DMS53 treated with DMSO at 0.1 percent for 48 hours (cell line): ENCODE data around the gene LSM14B.
"Not testable (repeated sequence)": the region's sequence is repeated elsewhere in the genome, so short reads cannot be mapped to it uniquely, and the experiment has no call there.

Experiments used
- DNase-seq: peaks from one replicate; lab custom pipeline; 2025; ENCODE audit not compliant: unreplicated experiment; lab: John Stamatoyannopoulos, UW

The LSM14B gene

GRCh38 chr20:62145688-62146018 is 23.4 kb downstream of the LSM14B start:
- no peak for DNase-seq

GRCh38 chr20:62146019-62146755 is 23.9 kb downstream of the LSM14B start:
- DNase-seq: no peak

- no peak for DNase-seq
Observed at GRCh38 chr20:62147125-62147524, 24.9 kb downstream of the LSM14B start.

- DNase-seq: no peak
Observed at GRCh38 chr20:62147528-62147927, 25.3 kb downstream of the LSM14B start.

GRCh38 chr20:62148383-62148782 is 26.1 kb downstream of the LSM14B start:
- not testable (repeated sequence) for DNase-seq

GRCh38 chr20:62148908-62149314 is 26.6 kb downstream of the LSM14B start:
- no peak for DNase-seq

- DNase-seq: no peak
Observed at GRCh38 chr20:62149532-62150309, 27.4 kb downstream of the LSM14B start.

GRCh38 chr20:62150310-62150575 is 28.0 kb downstream of the LSM14B start:
- DNase-seq: no peak

- no peak for DNase-seq
Observed at GRCh38 chr20:62151225-62151624, 28.9 kb downstream of the LSM14B start.

GRCh38 chr20:62151835-62152364 is 29.6 kb downstream of the LSM14B start:
- DNase-seq: no peak

GRCh38 chr20:62155428-62156253 is 33.4 kb downstream of the LSM14B start:
- no peak for DNase-seq

- DNase-seq: no peak
Observed at GRCh38 chr20:62156254-62156556, 33.9 kb downstream of the LSM14B start.

- no peak for DNase-seq
Observed at GRCh38 chr20:62156592-62157386, 34.5 kb downstream of the LSM14B start.

- no peak for DNase-seq
Observed at GRCh38 chr20:62157387-62158087, 35.3 kb downstream of the LSM14B start.

GRCh38 chr20:62158088-62158400 is 35.8 kb downstream of the LSM14B start:
- DNase-seq: no peak

GRCh38 chr20:62158541-62158940 is 36.3 kb downstream of the LSM14B start:
- DNase-seq: no peak

GRCh38 chr20:62159052-62159451 is 36.8 kb downstream of the LSM14B start:
- no peak for DNase-seq

GRCh38 chr20:62159839-62160238 is 37.6 kb downstream of the LSM14B start:
- no peak for DNase-seq

- no peak for DNase-seq
Observed at GRCh38 chr20:62160253-62160652, 38.0 kb downstream of the LSM14B start.

GRCh38 chr20:62160876-62161275 is 38.6 kb downstream of the LSM14B start:
- no peak for DNase-seq

- DNase-seq: no peak
Observed at GRCh38 chr20:62161347-62161746, 39.1 kb downstream of the LSM14B start.
